Frontal cortex (tissue), 4 donors: ENCODE measurements around the gene BAIAP2L1. TPM values are rescaled to one million over a fixed set of nuclear protein-coding genes. Genes with fewer than 3 reads are reported as not detected.
"Not testable (repeated sequence)": the region's sequence is repeated elsewhere in the genome, so short reads cannot be mapped to it uniquely, and the experiment has no call there.

Experiments used
- DNase-seq, 2 donors: peaks; one replicate each; pipeline ENCODE4 v3.0.0; 2012; ENCODE audit warnings: low spot score in 2 of 2
- FAIRE-seq: peaks from 2 replicates; lab custom pipeline; 2012; peaks lifted over from hg19 to GRCh38; lab: Jason Lieb, UNC
- total RNA-seq: library from RNA; depleted of rRNA; stranded (reverse); fragments of >200 nt; gene quantifications from one replicate; pipeline ENCODE4 v1.2.3, GENCODE V29; 2014
- donor health status: control.
- donor health status: control.
- donor health status: control.

Gene BAIAP2L1
- total RNA-seq, 1 donor from 2014 or later = under 0.01 TPM

DNA sequence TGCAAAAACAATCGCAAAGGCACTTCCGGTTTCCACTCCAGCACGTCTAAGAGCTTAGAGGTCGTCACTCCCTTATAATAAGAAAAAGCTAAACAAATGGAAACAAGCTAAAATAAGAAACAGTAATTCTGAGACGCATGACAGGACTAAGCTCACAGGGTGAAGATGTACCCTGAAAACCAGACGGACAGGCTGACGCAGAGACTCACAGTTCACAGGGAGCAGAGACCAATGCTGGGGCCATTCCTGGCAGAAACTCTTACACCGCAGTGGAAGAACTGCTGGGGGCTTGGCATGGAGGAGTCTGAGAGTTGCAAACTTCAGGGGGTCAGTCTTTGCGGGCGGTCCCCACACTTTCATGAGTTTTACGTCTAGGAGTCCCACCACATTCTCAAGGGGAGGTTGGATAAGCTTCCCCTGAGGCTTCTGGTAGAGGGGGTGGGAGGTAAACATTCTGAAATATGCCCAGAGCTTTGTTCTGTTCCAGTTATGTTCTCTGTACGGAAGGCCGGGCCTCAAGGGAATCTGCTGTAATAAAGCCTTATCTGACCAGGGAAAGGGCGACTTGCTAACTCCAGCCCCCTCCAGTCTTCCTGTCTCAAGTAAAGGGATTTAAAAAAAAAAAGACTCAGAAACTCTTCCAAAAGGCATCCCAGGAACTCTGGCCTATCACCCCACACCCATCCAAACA lies 71.6 kb downstream of the BAIAP2L1 start:
- no peak for DNase-seq
- no peak for FAIRE-seq

DNA sequence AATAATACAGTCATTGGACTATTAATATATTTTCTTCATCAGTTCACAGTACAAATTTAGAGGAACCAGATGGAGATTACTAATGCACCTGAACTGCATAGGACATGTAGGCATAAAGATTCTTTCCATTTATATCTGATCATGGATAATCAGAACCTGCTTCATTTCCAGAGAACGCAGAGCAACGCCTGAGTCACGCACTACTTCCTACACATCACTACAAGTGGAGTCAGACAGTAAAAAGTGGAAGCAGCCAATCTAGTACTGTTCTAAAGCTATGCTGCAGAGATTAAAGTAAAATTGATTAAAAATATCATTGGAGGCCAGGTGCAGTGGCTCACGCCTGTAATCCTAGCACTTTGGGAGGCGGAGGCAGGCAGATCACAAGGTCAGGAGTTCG lies 76.1 kb downstream of the BAIAP2L1 start:
- no peak for FAIRE-seq
- no peak for DNase-seq

DNA sequence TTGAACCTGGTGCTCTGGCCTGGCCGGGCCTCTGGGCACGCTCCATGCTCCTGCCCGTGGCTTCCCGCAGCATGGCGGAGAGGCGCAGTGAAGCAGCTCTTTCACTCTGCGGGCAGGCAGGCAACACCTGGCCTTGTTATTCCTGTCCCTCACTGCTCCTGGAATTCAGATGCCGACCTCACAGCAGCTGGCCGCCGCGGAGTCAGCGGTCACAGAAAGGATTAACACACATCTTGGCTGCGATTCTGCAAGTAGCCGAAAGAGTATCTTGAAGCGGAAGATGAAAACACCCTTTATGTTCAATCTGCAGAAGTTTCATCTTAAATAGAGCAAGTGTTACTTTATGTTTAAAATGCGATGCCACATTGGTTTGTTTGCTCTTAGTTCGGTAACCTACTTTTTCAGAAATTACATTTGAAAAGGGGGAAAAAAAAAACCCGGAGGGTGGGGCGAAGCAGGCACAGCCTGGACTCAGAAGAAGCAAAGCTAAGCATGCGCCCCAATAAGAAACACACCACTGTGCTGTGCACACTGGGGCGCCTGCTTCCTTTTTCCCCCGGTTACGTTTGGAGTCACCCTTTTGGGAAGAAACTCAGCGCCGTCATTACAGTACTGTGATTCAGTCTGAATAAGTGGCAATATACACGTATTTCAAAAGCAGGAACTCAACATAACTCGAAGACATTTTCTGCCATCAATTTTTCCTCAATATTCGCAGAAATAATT lies 77.1 kb downstream of the BAIAP2L1 start:
- DNase-seq (no peak), FAIRE-seq (no peak)

DNA sequence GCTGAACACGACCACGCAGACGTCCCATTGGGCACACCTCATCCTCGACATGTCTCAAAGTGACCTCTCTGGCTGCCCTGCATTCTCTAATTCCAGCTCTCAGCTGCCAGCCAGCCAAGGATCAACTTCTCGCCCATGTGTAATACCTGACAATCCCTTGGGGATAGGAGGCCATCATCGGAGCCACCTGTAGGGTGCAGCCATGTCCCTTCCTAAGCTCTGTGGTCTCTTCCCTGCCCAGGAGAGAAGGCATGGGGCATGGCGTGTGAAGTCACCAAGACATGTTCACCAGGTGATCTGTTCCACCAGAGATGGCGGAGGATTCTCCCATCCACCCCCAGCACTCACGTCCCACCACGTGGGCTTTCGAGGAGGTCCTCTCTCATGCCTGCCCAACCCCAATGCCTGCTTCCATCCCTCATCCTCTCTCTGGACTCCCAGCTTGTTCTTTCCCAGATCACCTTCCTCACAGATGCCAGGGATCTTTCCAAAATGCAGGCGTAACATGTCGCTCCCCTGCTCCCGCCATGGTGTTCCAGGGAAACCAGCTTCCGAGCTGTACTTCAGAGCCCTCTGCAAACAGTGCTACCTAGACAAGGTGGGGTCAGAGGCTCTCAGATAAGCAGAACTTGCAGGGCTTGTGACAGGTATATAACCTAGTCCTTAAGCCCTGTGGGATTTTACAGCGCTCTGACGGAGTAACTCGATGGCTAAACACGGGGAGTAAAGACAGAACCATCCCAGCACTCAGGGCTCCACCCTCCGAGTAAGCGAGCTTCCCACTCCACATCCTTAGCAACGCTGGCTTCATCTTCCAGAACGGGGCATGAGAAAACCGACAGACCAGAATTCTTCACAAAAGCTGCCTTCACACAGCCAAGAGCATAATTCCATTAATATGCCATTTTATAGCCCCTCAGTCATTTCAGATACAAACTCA lies 78.3 kb downstream of the BAIAP2L1 start:
- no peak for DNase-seq

DNA sequence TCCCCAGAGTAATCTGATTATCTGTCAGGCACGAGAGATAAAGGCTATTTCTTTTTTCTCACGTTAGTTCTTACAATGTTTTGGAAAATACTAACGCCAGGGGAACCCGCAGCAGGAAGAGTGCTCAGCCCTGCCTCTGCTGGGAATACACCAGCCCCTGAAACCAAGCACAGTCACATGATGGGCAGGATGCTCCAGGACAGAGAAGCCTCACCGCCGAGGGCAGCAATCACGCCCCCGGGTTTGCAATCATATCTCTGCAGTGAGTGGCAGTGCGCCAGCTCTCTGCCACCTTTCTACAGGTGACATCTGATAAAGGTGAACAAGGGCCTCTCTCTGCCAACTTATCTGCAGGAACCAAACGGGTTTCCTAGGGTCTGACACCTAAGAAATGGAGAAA lies 79.6 kb downstream of the BAIAP2L1 start:
- FAIRE-seq (no peak), DNase-seq (no peak)

More for the DNA sequence above, 78.3 kb downstream of the BAIAP2L1 start:
- no peak for FAIRE-seq

DNA sequence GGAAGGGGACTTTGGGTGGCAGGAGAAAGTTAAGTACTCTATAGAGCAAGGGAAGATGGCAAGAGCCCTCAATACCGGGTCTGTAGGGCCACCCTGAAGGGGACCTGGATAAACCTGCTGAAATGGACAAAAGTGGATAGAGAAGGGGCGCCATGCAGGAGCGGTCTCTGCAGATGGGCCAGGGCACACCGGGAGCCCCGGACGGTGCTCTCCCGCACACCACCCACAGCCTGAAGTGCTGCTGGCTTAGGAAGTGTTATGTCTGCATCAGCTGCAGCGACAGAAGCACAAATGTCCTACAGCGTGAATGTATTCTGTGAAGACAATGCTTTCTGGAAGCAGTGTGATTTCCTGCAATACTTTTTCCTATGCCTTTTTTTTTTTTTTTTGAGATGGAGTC lies 81.7 kb downstream of the BAIAP2L1 start:
- DNase-seq (no peak), FAIRE-seq (no peak)

DNA sequence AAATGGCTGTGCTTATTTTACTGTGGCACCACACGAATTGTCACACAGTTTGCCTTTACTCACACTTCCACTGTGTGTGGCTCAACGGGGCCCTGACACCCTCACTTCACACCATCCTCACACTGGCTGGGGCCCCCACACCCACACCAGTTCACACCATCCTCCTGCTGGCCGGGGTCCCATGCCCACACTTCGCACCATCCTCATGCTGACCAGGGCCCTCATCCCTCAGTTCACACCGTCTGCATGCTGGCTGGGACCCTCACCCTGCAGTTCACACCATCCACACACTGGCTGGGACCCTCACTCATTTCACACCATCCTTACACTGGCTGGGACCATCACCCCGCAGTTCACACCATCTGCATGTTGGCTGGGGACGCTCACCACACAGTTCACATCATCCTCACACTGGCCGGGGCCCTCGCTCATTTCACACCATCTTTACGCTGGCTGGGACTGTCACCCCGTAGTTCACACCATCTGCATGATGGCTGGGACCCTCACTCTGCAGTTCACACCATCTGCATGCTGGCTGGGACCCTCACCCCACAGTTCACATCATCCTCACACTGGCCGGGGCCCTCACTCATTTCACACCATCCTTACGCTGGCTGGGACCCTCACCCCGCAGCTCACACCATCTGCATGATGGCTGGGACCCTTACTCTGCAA lies 83.4 kb downstream of the BAIAP2L1 start:
- no peak for DNase-seq
- FAIRE-seq = no peak

DNA sequence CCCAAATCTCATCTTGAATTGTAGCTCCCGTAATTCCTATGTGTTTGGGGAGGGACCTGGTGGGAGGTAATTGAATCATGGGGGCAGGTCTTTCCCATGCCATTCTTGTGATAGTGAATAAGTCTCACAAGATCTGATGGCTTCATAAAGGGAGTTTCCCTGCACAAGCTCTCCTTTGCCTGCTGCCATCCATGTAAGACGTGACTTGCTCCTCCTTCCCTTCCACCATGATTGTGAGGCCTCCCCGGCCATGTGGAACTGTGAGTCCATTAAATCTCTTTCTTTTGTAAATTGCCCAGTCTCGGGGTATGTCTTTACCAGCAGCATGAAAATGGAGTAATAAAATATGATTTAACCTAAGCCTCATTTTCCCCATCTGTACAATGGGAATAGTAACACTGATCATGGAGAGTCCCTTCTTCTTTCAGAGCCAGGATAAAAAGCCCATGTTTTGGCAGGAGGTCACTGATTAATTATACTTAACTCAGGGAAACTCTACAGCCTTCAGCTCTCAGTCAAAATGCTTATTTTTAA lies 84.8 kb downstream of the BAIAP2L1 start:
- not testable (repeated sequence) for DNase-seq, FAIRE-seq

DNA sequence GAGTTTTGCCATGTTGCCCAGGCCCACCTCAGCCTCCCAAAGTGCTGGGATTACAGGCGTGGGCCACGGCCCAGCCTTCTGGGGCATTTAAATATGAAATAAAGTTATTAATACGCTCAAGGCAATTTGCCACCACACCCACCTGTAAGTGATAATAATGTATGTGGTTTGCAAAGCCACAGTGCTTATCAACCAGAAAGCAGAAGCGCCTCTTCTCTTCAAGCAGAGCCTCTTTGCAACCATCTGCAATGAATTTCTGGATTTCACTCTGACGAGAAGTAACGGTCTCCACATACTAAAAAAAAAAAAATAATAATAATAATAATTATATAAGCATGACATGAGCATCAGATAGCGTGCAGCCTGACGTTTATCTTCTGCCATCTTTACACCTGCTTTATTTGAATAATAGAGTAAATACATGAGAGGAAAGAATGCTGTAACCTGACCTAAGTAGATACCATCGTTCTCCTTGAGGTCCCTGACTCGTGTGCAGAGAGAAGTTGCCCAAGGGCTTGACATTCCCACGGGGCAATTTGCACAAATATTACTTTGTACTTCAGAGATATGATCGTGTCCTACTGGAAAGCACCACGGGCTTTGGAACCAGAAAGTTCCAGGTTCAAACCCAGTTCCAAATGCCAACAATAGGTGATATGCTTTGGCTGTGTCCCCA lies 85.4 kb downstream of the BAIAP2L1 start:
- no peak for FAIRE-seq
- no peak for DNase-seq

DNA sequence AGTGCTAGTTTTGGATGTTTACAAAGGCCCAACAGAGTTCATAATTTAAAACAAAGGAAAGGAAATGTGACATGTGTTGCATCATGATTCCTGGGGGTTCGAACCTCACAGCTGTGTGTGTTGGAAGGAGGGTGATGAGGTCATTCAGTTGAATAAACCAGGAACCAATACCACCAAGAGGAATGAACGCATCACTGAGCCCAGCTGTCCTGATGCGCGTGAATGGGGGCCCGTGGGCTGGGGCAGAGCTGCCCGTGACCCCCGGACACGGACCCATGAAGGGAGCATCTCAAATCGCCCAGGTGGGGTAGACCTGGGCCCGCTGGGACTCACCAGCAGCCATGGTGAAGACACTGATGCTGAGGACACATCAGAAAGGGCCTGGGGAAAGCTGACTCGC lies 86.4 kb downstream of the BAIAP2L1 start:
- DNase-seq = no peak
- FAIRE-seq = no peak

DNA sequence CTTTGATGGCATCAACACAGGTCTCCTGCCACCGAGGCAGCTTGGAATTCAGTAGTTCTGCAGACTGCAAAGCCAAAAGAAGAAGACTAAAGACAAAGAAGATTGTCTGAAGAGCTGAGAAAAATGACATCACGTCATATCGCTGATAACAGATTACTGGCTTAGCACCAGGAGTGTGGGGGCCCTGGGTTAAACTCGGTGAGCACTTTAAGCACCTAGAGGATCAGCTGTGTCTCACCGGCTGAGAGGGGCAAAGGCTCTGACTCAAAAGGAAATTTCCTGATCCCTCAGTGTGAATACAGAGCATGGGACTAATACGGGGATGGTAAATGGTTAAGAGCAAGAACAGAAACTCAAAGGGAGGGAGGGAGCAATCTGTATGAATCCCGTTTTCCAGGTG lies 88.7 kb downstream of the BAIAP2L1 start:
- FAIRE-seq (no peak), DNase-seq (no peak)

DNA sequence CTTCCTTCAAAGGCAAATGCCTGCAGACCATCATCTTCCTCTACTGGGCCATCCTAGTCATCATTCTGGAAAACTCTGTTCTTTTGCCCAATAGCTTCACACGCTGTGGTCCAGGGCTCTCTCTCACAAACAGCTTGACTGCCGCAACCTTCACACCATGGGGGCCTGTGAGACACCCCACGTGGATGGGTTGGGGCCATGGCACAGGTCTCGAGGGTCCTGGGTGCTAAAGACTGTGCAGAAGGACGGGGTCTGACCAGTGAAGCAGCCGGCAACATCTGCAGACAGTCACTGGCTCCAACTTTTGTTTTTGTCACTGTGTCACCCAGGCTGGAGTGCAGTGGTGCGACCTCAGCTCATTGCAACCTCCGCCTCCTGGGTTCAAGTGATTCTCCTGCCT lies 91.3 kb downstream of the BAIAP2L1 start:
- FAIRE-seq (no peak), DNase-seq (no peak)

DNA sequence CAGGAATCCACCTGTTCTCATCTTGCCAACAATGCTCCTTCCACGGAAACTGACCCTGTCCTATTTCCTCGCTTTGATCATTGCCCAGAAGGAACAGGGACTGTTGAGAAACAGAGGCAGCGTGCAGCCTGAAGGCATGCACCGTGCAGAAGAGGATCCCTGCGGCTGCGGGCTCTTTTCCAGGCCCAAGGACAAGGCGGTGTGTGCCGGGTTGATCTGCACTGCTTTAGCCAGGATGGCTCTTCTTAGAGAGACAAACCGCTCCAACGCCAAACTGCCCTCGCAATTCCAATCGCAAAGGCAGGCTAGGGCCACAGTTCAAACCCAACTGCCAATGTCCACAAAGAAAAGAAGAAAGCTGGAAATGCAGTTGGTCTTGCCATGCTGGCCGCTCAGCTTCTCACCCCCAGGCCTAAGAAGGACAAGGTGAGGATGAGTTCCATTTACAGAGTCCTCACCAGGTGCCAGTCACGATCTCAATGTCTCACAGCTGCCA lies 92.9 kb downstream of the BAIAP2L1 start:
- DNase-seq (no peak), FAIRE-seq (no peak)

DNA sequence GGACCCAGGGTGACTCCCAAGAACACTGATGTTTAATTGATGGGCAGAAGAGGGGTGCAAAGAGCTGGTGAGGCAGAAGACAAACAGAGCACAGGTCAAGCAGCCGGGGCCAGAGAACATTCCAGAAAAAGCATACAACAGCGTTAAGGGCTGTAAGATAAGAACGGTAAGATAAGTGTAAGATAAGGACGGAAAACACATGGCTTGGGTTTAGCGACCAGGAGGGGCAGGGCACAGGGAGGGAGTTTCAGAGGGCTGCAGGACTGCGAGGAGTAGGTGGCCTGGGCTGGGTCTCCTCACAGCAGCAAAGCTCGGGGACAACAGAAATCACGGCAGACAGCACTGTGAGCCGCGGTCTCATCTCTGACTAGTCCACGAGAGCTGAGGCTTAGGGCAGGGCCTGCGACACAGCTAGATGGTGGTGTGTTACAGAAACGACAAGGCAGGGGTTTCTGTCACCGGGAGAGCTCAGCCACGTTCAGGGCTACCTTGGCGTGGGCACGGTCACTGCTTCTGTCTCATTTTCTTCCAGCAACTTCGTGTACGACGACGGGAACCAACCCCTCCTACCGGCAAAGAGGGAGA lies 94.8 kb downstream of the BAIAP2L1 start:
- DNase-seq = no peak
- FAIRE-seq = no peak

DNA sequence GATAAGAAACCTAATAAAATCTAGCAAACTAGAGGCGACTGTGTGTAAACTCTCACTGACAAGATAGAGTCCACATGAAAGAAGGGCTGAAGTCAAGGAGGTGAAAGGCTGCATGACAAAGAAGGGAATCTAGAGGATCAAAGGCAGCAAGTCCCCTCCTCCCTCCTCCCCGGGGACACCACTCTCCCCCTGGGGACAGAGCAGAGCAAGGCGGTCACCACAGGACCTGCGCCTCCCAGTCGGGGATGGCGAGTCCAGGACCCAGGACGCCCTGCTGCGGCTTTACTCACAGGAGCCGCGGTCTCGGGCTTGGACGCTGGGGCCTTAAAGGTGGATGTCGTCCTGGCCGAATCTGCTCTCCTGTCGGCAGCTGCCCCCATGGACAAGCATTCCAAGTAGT lies 97.0 kb downstream of the BAIAP2L1 start:
- DNase-seq (no peak), FAIRE-seq (no peak)

DNA sequence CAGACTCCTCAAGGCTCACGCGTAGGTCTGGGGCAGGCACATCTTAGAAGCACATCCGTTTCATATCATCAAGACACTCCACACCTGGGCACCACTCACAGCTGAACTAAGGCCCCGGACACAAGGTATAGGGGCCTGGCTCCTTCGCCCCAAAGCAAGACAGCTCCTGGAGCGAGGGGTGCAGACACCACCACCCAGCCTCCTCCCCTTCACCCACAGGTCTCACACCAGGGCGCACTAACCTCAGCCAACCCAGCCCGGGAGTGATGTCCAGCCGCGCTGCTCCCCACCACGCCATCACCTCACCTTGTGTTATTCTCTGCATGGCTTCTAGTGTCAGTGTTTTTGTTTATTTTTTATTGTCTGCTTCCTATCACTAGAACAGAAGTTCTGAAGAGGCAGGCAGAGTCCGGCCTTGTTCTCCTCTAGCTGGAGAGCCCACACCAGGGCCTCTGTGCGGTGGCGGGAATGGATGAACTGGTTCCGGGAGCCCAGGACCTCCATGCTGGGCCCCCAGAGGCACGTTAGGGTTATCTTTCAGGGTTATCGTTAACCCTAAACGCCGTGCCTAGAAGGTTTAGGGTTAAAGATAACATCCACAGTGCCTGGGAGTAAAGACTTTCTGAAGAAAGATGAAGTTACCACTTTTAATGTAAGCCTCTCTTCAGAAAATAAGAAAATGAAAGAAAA lies 97.6 kb downstream of the BAIAP2L1 start:
- DNase-seq (no peak), FAIRE-seq (no peak)

DNA sequence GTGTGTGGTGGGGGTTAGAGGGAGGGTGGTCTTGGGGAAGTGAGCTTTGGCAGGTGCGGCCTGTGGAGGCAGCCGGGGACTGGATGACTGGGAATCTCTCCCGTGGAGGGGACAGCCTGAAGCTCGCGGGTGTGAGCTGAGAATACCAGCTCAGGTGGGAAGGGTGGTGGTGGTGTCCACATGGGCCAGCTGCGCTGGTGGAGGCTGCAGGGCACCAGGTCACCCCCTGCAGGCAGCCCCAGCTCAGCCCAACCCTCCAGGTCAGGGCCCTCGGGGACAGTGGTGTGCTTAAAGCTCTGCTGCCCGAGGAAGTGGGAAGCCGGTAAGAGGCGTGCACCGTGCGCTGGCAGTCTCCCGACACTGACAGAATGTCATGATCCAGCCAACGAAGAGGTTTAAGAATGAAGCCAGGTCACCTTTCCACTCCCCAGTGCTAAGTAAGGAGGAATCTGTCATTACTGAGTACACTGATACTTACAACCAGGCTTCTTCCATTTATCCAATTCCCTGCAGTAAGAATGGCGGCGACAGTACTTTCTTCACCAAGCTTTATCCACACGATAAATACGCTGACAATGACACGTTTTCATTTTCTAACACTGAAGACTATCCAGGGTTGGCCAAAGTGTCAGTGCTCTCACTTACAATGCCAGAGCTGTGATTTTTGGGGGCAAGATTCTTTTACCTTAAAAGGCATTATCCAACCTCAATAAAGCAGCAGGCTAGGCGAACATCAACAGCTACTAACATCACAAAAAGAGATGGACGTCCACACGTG lies 99.0 kb downstream of the BAIAP2L1 start:
- FAIRE-seq = no peak

More for the DNA sequence above, 99.0 kb downstream of the BAIAP2L1 start:
- DNase-seq = no peak
